Progenitor cell of endocrine pancreas (in vitro differentiated cells): ENCODE data around the gene VDR. TPM values are rescaled to one million over a fixed set of nuclear protein-coding genes. Genes with fewer than 3 reads are reported as not detected.

Experiments used
- DNase-seq: peaks from one replicate; pipeline ENCODE4 v3.0.0; 2021; ENCODE audit warnings: low spot score; ENCODE audit not compliant: unreplicated experiment
- H3K27ac Mint-ChIP-seq: 2 replicates; pipeline ENCODE4 v1.8.0; 2021; ENCODE audit warnings: mild to moderate bottlenecking, moderate library complexity, mixed read lengths
- H3K27me3 Mint-ChIP-seq: 2 replicates; pipeline ENCODE4 v1.8.0; 2021; ENCODE audit warnings: mixed read lengths
- H3K36me3 Mint-ChIP-seq: 2 replicates; pipeline ENCODE4 v1.8.0; 2022; ENCODE audit warnings: mixed read lengths; ENCODE audit not compliant: insufficient read depth
- H3K4me1 Mint-ChIP-seq: 2 replicates; pipeline ENCODE4 v1.8.0; 2021; ENCODE audit warnings: low read depth, mixed read lengths
- H3K4me3 Mint-ChIP-seq: 2 replicates; pipeline ENCODE4 v1.8.0; 2021; ENCODE audit warnings: low read depth, mild to moderate bottlenecking, moderate library complexity, mixed read lengths
- H3K9me3 Mint-ChIP-seq: 2 replicates; pipeline ENCODE4 v1.8.0; 2021; ENCODE audit warnings: low read depth, mixed read lengths
- CTCF ChIP-seq: fragments of 200-600 bp; sonication (generic); IDR thresholded peaks from one replicate; pipeline ENCODE4 v1.5.0; 2021; ENCODE audit warnings: antibody characterized with exemption, mild to moderate bottlenecking; ENCODE audit not compliant: unreplicated experiment
- total RNA-seq: library from RNA; stranded (reverse); gene quantifications from 2 replicates; pipeline ENCODE4 v1.2.1, GENCODE V29; 2021

The VDR gene
- total RNA-seq, 1 donor from 2014 or later = 0.31 TPM

DNA sequence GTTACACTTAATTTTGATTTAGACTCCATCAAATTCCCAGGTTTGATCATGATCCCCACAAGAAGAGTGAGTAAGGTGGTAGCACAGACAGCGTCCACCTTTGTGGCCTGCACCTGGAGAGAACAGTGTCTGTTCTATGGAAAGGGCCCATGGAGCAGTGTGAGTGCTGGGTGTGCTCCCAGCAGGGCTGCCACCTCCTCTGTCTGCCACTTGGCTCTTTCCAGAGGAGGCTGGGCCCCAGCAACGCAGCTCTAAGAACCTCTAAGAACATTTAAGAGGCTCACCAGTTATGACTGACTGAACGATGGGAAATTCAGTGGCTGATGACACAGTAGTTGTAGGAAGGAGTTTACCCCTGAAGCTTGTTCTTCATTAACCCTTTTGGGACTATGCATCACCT, 17.3 kb downstream of the VDR start:
- Mint-ChIP-seq H3K4me1 (peaks cover 2% of the 10 kb centered on the region), H3K9me3 (no peaks in the 10 kb centered on the region), H3K36me3 (no peaks in the 10 kb centered on the region), H3K4me3 (no peak overlapping the region), H3K27ac (no peak overlapping the region), H3K27me3 (peaks cover 7% of the 10 kb centered on the region)
- DNase-seq = no peak
- no peak for TF ChIP-seq CTCF

GRCh38 chr12:47886510-47887240, 18.1 kb downstream of the VDR start:
- H3K27ac Mint-ChIP-seq = no peak overlapping the region
- H3K4me3 Mint-ChIP-seq = no peak overlapping the region
- H3K4me1 Mint-ChIP-seq = peaks cover 2% of the 10 kb centered on the region
- TF ChIP-seq CTCF = no peak
- peaks cover 13% of the 10 kb centered on the region for H3K27me3 Mint-ChIP-seq
- no peaks in the 10 kb centered on the region for H3K36me3 Mint-ChIP-seq
- no peaks in the 10 kb centered on the region for H3K9me3 Mint-ChIP-seq
- no peak for DNase-seq

DNA sequence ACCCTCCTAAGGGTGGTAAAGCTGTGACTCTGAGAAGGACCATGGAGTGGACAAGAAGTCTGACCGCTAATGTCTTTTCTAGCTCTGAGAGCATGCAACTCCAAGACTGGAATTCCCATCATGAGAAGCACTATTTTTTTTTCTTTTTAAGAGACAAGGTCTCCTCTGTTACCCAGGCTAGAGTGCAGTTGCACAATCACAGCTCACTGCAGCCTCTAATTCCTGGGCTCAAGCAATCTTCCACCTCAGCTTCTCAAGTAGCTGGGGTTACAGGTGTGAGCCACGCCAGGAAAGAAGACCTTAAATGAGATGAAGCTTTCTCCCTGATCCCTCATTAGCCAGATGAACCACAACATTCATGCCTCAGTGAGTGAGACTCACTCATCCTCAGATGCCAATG, 19.2 kb downstream of the VDR start:
- TF ChIP-seq CTCF = no peak
- no peaks in the 10 kb centered on the region for H3K36me3 Mint-ChIP-seq
- H3K9me3 Mint-ChIP-seq = no peaks in the 10 kb centered on the region
- peaks cover 2% of the 10 kb centered on the region for H3K4me1 Mint-ChIP-seq
- peaks cover 13% of the 10 kb centered on the region for H3K27me3 Mint-ChIP-seq
- no peak overlapping the region for H3K27ac Mint-ChIP-seq
- no peak for DNase-seq
- no peak overlapping the region for H3K4me3 Mint-ChIP-seq

DNA sequence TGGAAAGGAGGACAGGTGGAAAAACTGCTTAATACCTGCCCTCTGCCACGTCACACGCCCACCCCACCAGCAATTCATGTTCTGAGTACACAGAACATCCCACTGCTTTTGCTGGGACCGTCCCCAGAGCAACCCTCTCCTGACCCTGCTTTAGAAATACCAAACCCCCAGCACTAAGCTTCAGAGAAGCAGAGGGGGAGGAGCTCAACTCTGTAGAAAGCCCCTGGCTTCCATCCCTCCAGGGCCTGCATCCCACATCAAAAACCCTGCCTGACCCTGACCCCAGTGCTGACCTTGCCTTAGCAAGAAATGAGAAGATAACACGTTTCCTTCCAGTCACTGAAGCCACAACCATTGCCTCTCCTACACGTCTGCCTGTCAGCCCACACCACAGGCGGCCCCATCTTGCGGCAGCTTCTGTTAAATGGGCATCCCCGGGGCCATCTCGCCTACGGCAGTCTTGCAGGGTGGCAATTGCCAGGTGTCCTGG, 19.7 kb downstream of the VDR start:
- H3K27ac Mint-ChIP-seq = no peak overlapping the region
- H3K4me3 Mint-ChIP-seq = no peak overlapping the region
- peaks cover 2% of the 10 kb centered on the region for H3K4me1 Mint-ChIP-seq
- H3K36me3 Mint-ChIP-seq = no peaks in the 10 kb centered on the region
- no peak for DNase-seq
- H3K27me3 Mint-ChIP-seq = peaks cover 13% of the 10 kb centered on the region
- TF ChIP-seq CTCF = no peak
- H3K9me3 Mint-ChIP-seq = no peaks in the 10 kb centered on the region

DNA sequence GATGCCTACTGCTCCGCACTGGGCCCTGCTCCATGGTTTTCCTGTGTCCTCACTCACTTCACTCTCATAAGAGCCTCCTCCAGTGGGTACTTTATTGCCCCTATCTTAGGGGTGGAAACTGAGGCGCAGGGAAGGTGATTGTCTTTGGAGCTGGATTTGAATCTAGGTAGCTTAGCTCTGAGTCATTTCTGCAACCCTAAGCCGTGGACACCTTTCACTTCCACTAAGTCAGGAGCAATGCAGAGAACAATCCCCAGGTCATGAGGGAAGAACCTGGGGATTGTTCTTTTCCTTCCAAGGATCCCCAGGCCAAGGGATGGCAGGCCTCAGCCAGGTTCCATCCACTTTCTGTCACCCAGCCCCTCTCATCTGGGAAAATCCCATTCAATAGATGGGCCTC, 20.3 kb downstream of the VDR start:
- Mint-ChIP-seq H3K9me3 (no peaks in the 10 kb centered on the region), H3K27ac (no peak overlapping the region), H3K4me1 (peaks cover 2% of the 10 kb centered on the region), H3K27me3 (peaks cover 13% of the 10 kb centered on the region), H3K4me3 (no peak overlapping the region), H3K36me3 (no peaks in the 10 kb centered on the region)
- TF ChIP-seq CTCF = no peak
- DNase-seq = no peak
